A172 (cell line): ENCODE results near the gene TMEFF2. TPM values are rescaled to one million over a fixed set of nuclear protein-coding genes. Genes with fewer than 3 reads are reported as not detected.
"Not testable (repeated sequence)": the region's sequence is repeated elsewhere in the genome, so short reads cannot be mapped to it uniquely, and the experiment has no call there.

Source experiments
- DNase-seq: peaks from one replicate; pipeline ENCODE4 v3.0.0-alpha.2; 2015; ENCODE audit warnings: low spot score
- total RNA-seq: library from RNA; depleted of rRNA; stranded (reverse); fragments of >200 nt; shearing (Covaris generic); gene quantifications from 2 replicates; pipeline ENCODE4 v1.2.3, GENCODE V29; 2014

TMEFF2 gene
- total RNA-seq, 1 experiment from 2014 or later: 11.1 TPM

GRCh38 chr2:192128655-192129054 lies 66.1 kb downstream of the TMEFF2 start:
- DNase-seq: no peak

GRCh38 chr2:192127434-192127833 lies 67.3 kb downstream of the TMEFF2 start:
- no peak for DNase-seq

- no peak for DNase-seq
Measured at GRCh38 chr2:192126912-192127311, 67.8 kb downstream of the TMEFF2 start.

GRCh38 chr2:192126426-192126825 lies 68.3 kb downstream of the TMEFF2 start:
- no peak for DNase-seq

- DNase-seq: peak; percentile 94
Measured at GRCh38 chr2:192124571-192124970, 70.2 kb downstream of the TMEFF2 start.

- DNase-seq: no peak
Measured at GRCh38 chr2:192123847-192124246, 70.9 kb downstream of the TMEFF2 start.

- DNase-seq: no peak
Measured at GRCh38 chr2:192122946-192123345, 71.8 kb downstream of the TMEFF2 start.

- no peak for DNase-seq
Measured at GRCh38 chr2:192122141-192122540, 72.6 kb downstream of the TMEFF2 start.

- DNase-seq: no peak
Measured at GRCh38 chr2:192119536-192119935, 75.2 kb downstream of the TMEFF2 start.

GRCh38 chr2:192117705-192118104 lies 77.0 kb downstream of the TMEFF2 start:
- DNase-seq: no peak

- DNase-seq: not testable (repeated sequence)
Measured at GRCh38 chr2:192111536-192111935, 83.2 kb downstream of the TMEFF2 start.

- DNase-seq: no peak
Measured at GRCh38 chr2:192099742-192100141, 95.0 kb downstream of the TMEFF2 start.

- DNase-seq: no peak
Measured at GRCh38 chr2:192098814-192099491, 95.8 kb downstream of the TMEFF2 start.

GRCh38 chr2:192091476-192091875 lies 103.3 kb downstream of the TMEFF2 start:
- DNase-seq: no peak

GRCh38 chr2:192090911-192091310 lies 103.8 kb downstream of the TMEFF2 start:
- no peak for DNase-seq

GRCh38 chr2:192087398-192087958 lies 107.3 kb downstream of the TMEFF2 start:
- DNase-seq: no peak

GRCh38 chr2:192082121-192082520 lies 112.6 kb downstream of the TMEFF2 start:
- no peak for DNase-seq

- not testable (repeated sequence) for DNase-seq
Measured at GRCh38 chr2:192080096-192080495, 114.6 kb downstream of the TMEFF2 start.

GRCh38 chr2:192073878-192074277 lies 120.9 kb downstream of the TMEFF2 start:
- DNase-seq: peak; percentile 28

GRCh38 chr2:192072778-192073177 lies 122.0 kb downstream of the TMEFF2 start:
- DNase-seq: no peak

- DNase-seq: no peak
Measured at GRCh38 chr2:192072261-192072660, 122.5 kb downstream of the TMEFF2 start.

- peak; percentile 13 for DNase-seq
Measured at GRCh38 chr2:192070099-192070498, 124.6 kb downstream of the TMEFF2 start.

- no peak for DNase-seq
Measured at GRCh38 chr2:192069417-192069816, 125.3 kb downstream of the TMEFF2 start.

GRCh38 chr2:192068966-192069365 lies 125.8 kb downstream of the TMEFF2 start:
- no peak for DNase-seq
